Calu3 (cell line): ENCODE data around the gene AMBRA1. TPM values are rescaled to one million over a fixed set of nuclear protein-coding genes. Genes with fewer than 3 reads are reported as not detected.

ENCODE experiments used
- BruUV-seq: library from RNA; stranded (reverse); fragments of 400-500 nt; replicated peaks from 2 replicates; lab custom pipeline; 2021; lab: Mats Ljungman, UMichigan
- CTCF ChIA-PET: fragments of 300-600 bp; sonication (Branson Sonifier 250); formaldehyde crosslinking; loops from one replicate; lab custom pipeline; 2022; ENCODE audit warnings: antibody characterized with exemption; lab: Charles Lee
- DNase-seq: peaks from one replicate; pipeline ENCODE4 v3.0.0; 2022
- H3K27ac Mint-ChIP-seq: one replicate; pipeline ENCODE4 v1.8.0; 2022; ENCODE audit warnings: mixed read lengths; ENCODE audit not compliant: unreplicated experiment
- H3K27me3 Mint-ChIP-seq: one replicate; pipeline ENCODE4 v1.8.0; 2022; ENCODE audit warnings: mixed read lengths; ENCODE audit not compliant: unreplicated experiment
- H3K36me3 Mint-ChIP-seq: one replicate; pipeline ENCODE4 v1.8.0; 2022; ENCODE audit warnings: mild to moderate bottlenecking, moderate library complexity, mixed read lengths; ENCODE audit not compliant: insufficient read depth, unreplicated experiment
- H3K4me1 Mint-ChIP-seq: one replicate; pipeline ENCODE4 v1.8.0; 2022; ENCODE audit warnings: mild to moderate bottlenecking, low read depth, mixed read lengths; ENCODE audit not compliant: unreplicated experiment
- H3K4me3 Mint-ChIP-seq: one replicate; pipeline ENCODE4 v1.8.0; 2022; ENCODE audit warnings: mild to moderate bottlenecking, low read depth, moderate library complexity, mixed read lengths; ENCODE audit not compliant: unreplicated experiment
- H3K9me3 Mint-ChIP-seq: one replicate; pipeline ENCODE4 v1.8.0; 2022; ENCODE audit warnings: low read depth, mixed read lengths; ENCODE audit not compliant: unreplicated experiment
- intact Hi-C: fragments of 100-400 bp; cut with micrococcal nuclease; formaldehyde crosslinking; loops from one replicate; pipeline ENCODE4 v1.10.0; 2022; ENCODE audit not compliant: unreplicated experiment
- total RNA-seq: library from RNA; stranded (reverse); gene quantifications from 2 replicates; pipeline ENCODE4 v1.2.3, GENCODE V29; 2022
- TF ChIP-seq, protein P1 (sequence below): fragments of 200-600 bp; IDR thresholded peaks from one replicate; pipeline ENCODE4 v1.8.0; 2022; ENCODE audit warnings: antibody characterized with exemption; ENCODE audit not compliant: unreplicated experiment

Gene AMBRA1
- total RNA-seq, 1 experiment from 2014 or later, result 35.0 TPM

DNA sequence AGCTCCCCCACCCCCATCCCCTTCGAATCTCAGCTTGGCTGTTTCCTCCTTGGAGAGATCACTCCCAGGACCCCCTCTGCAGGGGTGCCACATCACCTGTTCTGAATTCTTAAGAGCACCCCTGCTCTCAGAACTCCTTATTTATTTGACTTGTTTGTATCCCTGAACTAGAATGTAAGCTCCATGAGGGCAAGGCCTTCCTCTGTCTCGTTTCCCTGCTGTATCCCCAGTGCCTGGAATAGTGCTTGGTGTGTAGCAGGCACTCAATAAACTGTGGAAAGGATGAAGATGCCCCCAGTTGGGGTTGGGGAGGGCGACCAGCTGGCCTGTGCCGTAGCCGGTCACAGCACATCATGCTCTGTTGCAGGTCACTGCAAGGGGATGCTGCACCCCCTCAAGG lies 216.0 kb downstream of the AMBRA1 start:
- TF ChIP-seq, protein P1, sequence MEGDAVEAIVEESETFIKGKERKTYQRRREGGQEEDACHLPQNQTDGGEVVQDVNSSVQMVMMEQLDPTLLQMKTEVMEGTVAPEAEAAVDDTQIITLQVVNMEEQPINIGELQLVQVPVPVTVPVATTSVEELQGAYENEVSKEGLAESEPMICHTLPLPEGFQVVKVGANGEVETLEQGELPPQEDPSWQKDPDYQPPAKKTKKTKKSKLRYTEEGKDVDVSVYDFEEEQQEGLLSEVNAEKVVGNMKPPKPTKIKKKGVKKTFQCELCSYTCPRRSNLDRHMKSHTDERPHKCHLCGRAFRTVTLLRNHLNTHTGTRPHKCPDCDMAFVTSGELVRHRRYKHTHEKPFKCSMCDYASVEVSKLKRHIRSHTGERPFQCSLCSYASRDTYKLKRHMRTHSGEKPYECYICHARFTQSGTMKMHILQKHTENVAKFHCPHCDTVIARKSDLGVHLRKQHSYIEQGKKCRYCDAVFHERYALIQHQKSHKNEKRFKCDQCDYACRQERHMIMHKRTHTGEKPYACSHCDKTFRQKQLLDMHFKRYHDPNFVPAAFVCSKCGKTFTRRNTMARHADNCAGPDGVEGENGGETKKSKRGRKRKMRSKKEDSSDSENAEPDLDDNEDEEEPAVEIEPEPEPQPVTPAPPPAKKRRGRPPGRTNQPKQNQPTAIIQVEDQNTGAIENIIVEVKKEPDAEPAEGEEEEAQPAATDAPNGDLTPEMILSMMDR, result no peak
- no peaks in the 10 kb centered on the region for H3K27me3 Mint-ChIP-seq
- no TSS peak for BruUV-seq
- no peaks in the 10 kb centered on the region for H3K4me1 Mint-ChIP-seq
- no peak overlapping the region for H3K27ac Mint-ChIP-seq
- H3K4me3 Mint-ChIP-seq, result no peak overlapping the region
- intact Hi-C loops, result no loop called here
- peaks cover 33% of the 10 kb centered on the region for H3K36me3 Mint-ChIP-seq
- CTCF ChIA-PET, result interaction anchor here (1.1 to 1.5 kb wide), 2 partner anchors 14 to 16 kb away, joined by 4 read pairs; partner anchors contain the start of gene CHRM4
- DNase-seq, result no peak
- no peaks in the 10 kb centered on the region for H3K9me3 Mint-ChIP-seq

DNA sequence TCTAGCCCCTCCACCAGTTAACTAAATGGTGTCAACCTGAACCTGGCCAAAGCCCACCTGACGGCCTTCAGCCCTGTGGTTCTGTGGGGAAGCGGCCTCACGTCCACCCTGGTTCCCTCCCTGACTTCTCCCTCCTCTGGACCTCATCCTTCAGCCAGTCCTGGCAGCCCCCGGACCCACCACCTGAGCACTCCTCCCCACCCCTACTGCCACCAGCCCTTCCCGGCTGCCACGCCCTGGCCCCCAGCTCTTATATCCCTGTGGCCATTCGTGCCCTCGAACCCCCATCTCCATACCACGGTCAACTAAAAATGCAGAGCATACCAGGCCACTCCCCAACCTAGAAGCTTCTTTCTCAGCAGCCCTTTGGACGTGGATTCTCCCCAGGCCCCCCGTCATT lies 216.5 kb downstream of the AMBRA1 start:
- Mint-ChIP-seq H3K27ac (no peak overlapping the region), H3K9me3 (no peaks in the 10 kb centered on the region), H3K36me3 (peaks cover 37% of the 10 kb centered on the region), H3K27me3 (no peaks in the 10 kb centered on the region), H3K4me3 (no peak overlapping the region), H3K4me1 (no peaks in the 10 kb centered on the region)
- TF ChIP-seq, protein P1, result no peak
- DNase-seq, result no peak
- intact Hi-C loops, result no loop called here
- CTCF ChIA-PET, result interaction anchor here (1.1 kb wide), 1 partner anchor 16 kb away, joined by 4 read pairs; no protein-coding TSS in a partner anchor
- BruUV-seq, result no TSS peak

DNA sequence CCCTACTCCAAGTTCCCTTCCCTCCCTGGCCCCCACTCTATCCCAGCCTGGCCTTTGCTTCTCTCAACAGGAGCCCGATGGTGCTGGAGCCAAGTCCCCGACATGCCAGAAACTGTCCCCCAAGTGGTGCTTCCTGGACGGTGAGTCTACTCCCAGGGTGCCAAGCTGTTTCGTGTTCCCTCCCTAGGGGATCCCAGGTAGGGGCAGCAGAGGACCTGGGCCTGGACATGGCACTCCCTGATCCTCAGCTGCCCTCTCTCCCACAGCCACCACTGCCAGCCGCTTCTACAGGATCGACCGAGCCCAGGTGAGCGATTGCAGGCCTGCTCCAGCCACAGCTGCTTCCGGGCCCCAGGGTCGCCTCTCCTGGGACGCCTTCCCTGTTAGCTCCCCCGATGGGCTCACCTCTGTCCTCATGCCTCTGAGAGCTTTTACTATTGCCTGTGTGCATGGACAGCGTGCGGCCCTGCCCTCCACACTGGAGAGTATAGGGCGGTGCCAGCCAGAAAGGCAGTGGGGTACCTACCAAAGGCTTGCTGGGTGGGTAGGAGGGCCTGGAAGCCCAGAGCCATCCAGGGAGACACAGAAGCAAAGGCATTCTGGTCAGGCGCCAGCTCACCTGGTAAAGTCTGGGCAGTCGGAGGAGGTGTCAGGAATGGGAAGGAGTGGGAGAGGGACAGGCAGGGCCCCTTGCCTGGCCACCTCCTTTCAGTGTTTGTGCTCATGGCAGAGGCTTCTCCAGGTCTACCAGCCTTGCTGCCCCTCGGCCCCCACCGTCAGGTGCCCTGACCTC lies 217.4 kb downstream of the AMBRA1 start:
- H3K36me3 Mint-ChIP-seq, result peaks cover 35% of the 10 kb centered on the region
- DNase-seq, result no peak
- no TSS peak for BruUV-seq
- intact Hi-C loops, result no loop called here
- TF ChIP-seq, protein P1, result no peak
- H3K9me3 Mint-ChIP-seq, result no peaks in the 10 kb centered on the region
- H3K27ac Mint-ChIP-seq, result no peak overlapping the region
- CTCF ChIA-PET, result interaction anchor here (1.1 kb wide), 1 partner anchor 15 kb away, joined by 4 read pairs; no protein-coding TSS in a partner anchor
- no peaks in the 10 kb centered on the region for H3K27me3 Mint-ChIP-seq
- H3K4me1 Mint-ChIP-seq, result no peaks in the 10 kb centered on the region
- H3K4me3 Mint-ChIP-seq, result no peak overlapping the region

DNA sequence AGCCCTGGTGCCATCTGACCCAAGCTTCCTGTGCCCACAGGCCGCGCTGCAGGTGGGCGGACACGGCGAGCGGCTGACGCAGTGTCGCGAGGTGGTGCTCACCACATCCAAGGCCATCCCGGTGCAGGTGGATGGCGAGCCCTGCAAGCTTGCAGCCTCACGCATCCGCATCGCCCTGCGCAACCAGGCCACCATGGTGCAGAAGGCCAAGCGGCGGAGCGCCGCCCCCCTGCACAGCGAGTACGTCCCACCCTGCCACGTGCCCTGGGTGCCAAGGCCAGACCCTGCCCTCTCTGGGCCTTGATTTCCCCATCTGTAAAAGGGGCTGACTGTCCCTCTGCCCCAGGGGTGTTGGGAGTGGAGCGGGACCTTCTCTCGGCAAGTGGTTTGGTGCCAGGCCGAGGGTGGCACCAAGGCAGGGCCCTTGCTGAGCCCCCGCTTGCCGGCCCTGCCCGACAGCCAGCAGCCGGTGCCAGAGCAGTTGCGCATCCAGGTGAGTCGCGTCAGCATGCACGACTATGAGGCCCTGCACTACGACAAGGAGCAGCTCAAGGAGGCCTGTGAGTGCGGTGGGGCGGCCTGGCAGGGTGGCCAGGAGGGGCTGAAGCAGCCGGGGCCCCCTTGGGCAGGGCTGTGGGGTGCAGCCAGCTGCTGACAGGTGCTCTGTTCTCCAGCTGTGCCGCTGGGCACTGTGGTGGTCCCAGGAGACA lies 218.3 kb downstream of the AMBRA1 start:
- H3K27ac Mint-ChIP-seq, result no peak overlapping the region
- CTCF ChIA-PET, result no interaction called here
- H3K4me3 Mint-ChIP-seq, result no peak overlapping the region
- no peaks in the 10 kb centered on the region for H3K4me1 Mint-ChIP-seq
- no peaks in the 10 kb centered on the region for H3K27me3 Mint-ChIP-seq
- no TSS peak for BruUV-seq
- no peak for DNase-seq
- H3K9me3 Mint-ChIP-seq, result no peaks in the 10 kb centered on the region
- TF ChIP-seq, protein P1, result no peak
- intact Hi-C loops, result no loop called here
- peaks cover 29% of the 10 kb centered on the region for H3K36me3 Mint-ChIP-seq
